GM18951 (cell line): Measurements from ENCODE around the gene GRIA1.

ENCODE experiments used
- POLR2A ChIP-seq: IDR thresholded peaks from 4 replicates; pipeline ENCODE4 v1.6.1; 2011; ENCODE audit warnings: mild to moderate bottlenecking; ENCODE audit not compliant: insufficient read length, insufficient read depth; ENCODE audit errors: extremely low read depth
- in situ Hi-C: fragments of 300-500 bp; cut with MboI; formaldehyde crosslinking; loops from one replicate; pipeline ENCODE4 v1.12.0; 2022; ENCODE audit warnings: low sequenced_read_pairs, mixed read lengths, inconsistent platforms; ENCODE audit not compliant: unreplicated experiment

GRIA1 gene

GRCh38 chr5:153742060-153742459 is 251.6 kb downstream of the GRIA1 start:
- no peak for TF ChIP-seq POLR2A
- in situ Hi-C loops: no loop called here

GRCh38 chr5:153744751-153745150 is 254.3 kb downstream of the GRIA1 start:
- no peak for TF ChIP-seq POLR2A
- in situ Hi-C loops: no loop called here

GRCh38 chr5:153745778-153746395 is 255.4 kb downstream of the GRIA1 start:
- TF ChIP-seq POLR2A: no peak
- in situ Hi-C loops: no loop called here

- in situ Hi-C loops: no loop called here
- no peak for TF ChIP-seq POLR2A
Measured at GRCh38 chr5:153746440-153746839, 256.0 kb downstream of the GRIA1 start.

- in situ Hi-C loops: no loop called here
Measured at GRCh38 chr5:153748823-153749222, 258.4 kb downstream of the GRIA1 start.

GRCh38 chr5:153749960-153750359 is 259.5 kb downstream of the GRIA1 start:
- in situ Hi-C loops: no loop called here
- no peak for TF ChIP-seq POLR2A

More at GRCh38 chr5:153748823-153749222, 258.4 kb downstream of the GRIA1 start:
- no peak for TF ChIP-seq POLR2A

GRCh38 chr5:153751251-153751650 is 260.8 kb downstream of the GRIA1 start:
- in situ Hi-C loops: no loop called here
- TF ChIP-seq POLR2A: no peak

- no peak for TF ChIP-seq POLR2A
- in situ Hi-C loops: no loop called here
Measured at GRCh38 chr5:153752890-153753289, 262.4 kb downstream of the GRIA1 start.

GRCh38 chr5:153753645-153754432 is 263.4 kb downstream of the GRIA1 start:
- no peak for TF ChIP-seq POLR2A
- in situ Hi-C loops: no loop called here

- TF ChIP-seq POLR2A: no peak
- in situ Hi-C loops: no loop called here
Measured at GRCh38 chr5:153755913-153756500, 265.5 kb downstream of the GRIA1 start.

GRCh38 chr5:153756540-153756939 is 266.1 kb downstream of the GRIA1 start:
- TF ChIP-seq POLR2A: no peak

GRCh38 chr5:153765987-153766386 is 275.5 kb downstream of the GRIA1 start:
- in situ Hi-C loops: no loop called here
- no peak for TF ChIP-seq POLR2A

More at GRCh38 chr5:153756540-153756939, 266.1 kb downstream of the GRIA1 start:
- in situ Hi-C loops: no loop called here

GRCh38 chr5:153767221-153768188 is 277.0 kb downstream of the GRIA1 start:
- in situ Hi-C loops: no loop called here
- no peak for TF ChIP-seq POLR2A
